Measurements from ENCODE around the gene BRD3. TPM values are rescaled to one million over a fixed set of nuclear protein-coding genes. Genes with fewer than 3 reads are reported as not detected.
A peak's percentile ranks its signal among the peaks of the same experiment; 100 is the strongest.

BRD3 gene
- total RNA-seq, 1 donor from 2014 or later: 48.7 TPM

- no peak for TF ChIP-seq CTCF (IDR thresholded peaks at IDR 0.05)
- no peaks in the 10 kb centered on the region for H3K27me3 Mint-ChIP-seq (ENCODE audit: low read depth)
- DNase-seq (ENCODE audit: low spot score): peak; percentile 41
- H3K4me1 Mint-ChIP-seq (ENCODE audit: low read depth): peaks cover 6% of the 10 kb centered on the region
- H3K36me3 Mint-ChIP-seq (ENCODE audit: low read depth): peaks cover 4% of the 10 kb centered on the region
- H3K9me3 Mint-ChIP-seq (ENCODE audit: low read depth): no peaks in the 10 kb centered on the region
- H3K27ac Mint-ChIP-seq (ENCODE audit: unreplicated experiment): no peak overlapping the region
- H3K4me3 Mint-ChIP-seq (ENCODE audit: unreplicated experiment): no peak overlapping the region
Measured at GRCh38 chr9:134010310-134011173, 57.3 kb downstream of the BRD3 start.

GRCh38 chr9:134007571-134007970 is 60.3 kb downstream of the BRD3 start:
- H3K36me3 Mint-ChIP-seq (ENCODE audit: low read depth): peaks cover 4% of the 10 kb centered on the region
- peak; percentile 64 for DNase-seq (ENCODE audit: low spot score)
- peaks cover 6% of the 10 kb centered on the region for H3K4me1 Mint-ChIP-seq (ENCODE audit: low read depth)
- H3K9me3 Mint-ChIP-seq (ENCODE audit: low read depth): no peaks in the 10 kb centered on the region
- H3K4me3 Mint-ChIP-seq (ENCODE audit: unreplicated experiment): no peak overlapping the region
- H3K27me3 Mint-ChIP-seq (ENCODE audit: low read depth): no peaks in the 10 kb centered on the region
- no peak for TF ChIP-seq CTCF (IDR thresholded peaks at IDR 0.05)
- H3K27ac Mint-ChIP-seq (ENCODE audit: unreplicated experiment): no peak overlapping the region

- no peak overlapping the region for H3K4me3 Mint-ChIP-seq (ENCODE audit: unreplicated experiment)
- H3K27ac Mint-ChIP-seq (ENCODE audit: unreplicated experiment): no peak overlapping the region
- H3K4me1 Mint-ChIP-seq (ENCODE audit: low read depth): peaks cover 6% of the 10 kb centered on the region
- no peaks in the 10 kb centered on the region for H3K27me3 Mint-ChIP-seq (ENCODE audit: low read depth)
- H3K9me3 Mint-ChIP-seq (ENCODE audit: low read depth): no peaks in the 10 kb centered on the region
- DNase-seq (ENCODE audit: low spot score): peak; percentile 21
- no peak for TF ChIP-seq CTCF (IDR thresholded peaks at IDR 0.05)
- H3K36me3 Mint-ChIP-seq (ENCODE audit: low read depth): peaks cover 4% of the 10 kb centered on the region
Measured at GRCh38 chr9:134007150-134007549, 60.7 kb downstream of the BRD3 start.

GRCh38 chr9:134005381-134005780 is 62.4 kb downstream of the BRD3 start:
- Mint-ChIP-seq H3K4me3 (ENCODE audit: unreplicated experiment) (no peak overlapping the region), H3K4me1 (ENCODE audit: low read depth) (peaks cover 6% of the 10 kb centered on the region), H3K36me3 (ENCODE audit: low read depth) (no peaks in the 10 kb centered on the region), H3K9me3 (ENCODE audit: low read depth) (no peaks in the 10 kb centered on the region), H3K27me3 (ENCODE audit: low read depth) (no peaks in the 10 kb centered on the region), H3K27ac (ENCODE audit: unreplicated experiment) (no peak overlapping the region)
- TF ChIP-seq CTCF (IDR thresholded peaks at IDR 0.05): no peak
- DNase-seq (ENCODE audit: low spot score): peak; percentile 64

GRCh38 chr9:134004881-134005280 is 62.9 kb downstream of the BRD3 start:
- H3K9me3 Mint-ChIP-seq (ENCODE audit: low read depth): no peaks in the 10 kb centered on the region
- H3K27ac Mint-ChIP-seq (ENCODE audit: unreplicated experiment): no peak overlapping the region
- no peaks in the 10 kb centered on the region for H3K36me3 Mint-ChIP-seq (ENCODE audit: low read depth)
- no peaks in the 10 kb centered on the region for H3K27me3 Mint-ChIP-seq (ENCODE audit: low read depth)
- no peak overlapping the region for H3K4me3 Mint-ChIP-seq (ENCODE audit: unreplicated experiment)
- H3K4me1 Mint-ChIP-seq (ENCODE audit: low read depth): peaks cover 6% of the 10 kb centered on the region
- DNase-seq (ENCODE audit: low spot score): peak; percentile 70
- no peak for TF ChIP-seq CTCF (IDR thresholded peaks at IDR 0.05)

All from chondrocyte (in vitro differentiated cells).